Caco-2 (cell line): ENCODE measurements around the gene PLCE1. TPM values are rescaled to one million over a fixed set of nuclear protein-coding genes. Genes with fewer than 3 reads are reported as not detected.

Source experiments
- BruUV-seq: library from RNA; stranded (reverse); fragments of 400-500 nt; replicated peaks from 2 replicates; lab custom pipeline; 2021; lab: Mats Ljungman, UMichigan
- CTCF ChIA-PET: fragments of 300-600 bp; sonication (Branson Sonifier 250); formaldehyde crosslinking; loops from one replicate; lab custom pipeline; 2022; ENCODE audit warnings: antibody characterized with exemption; lab: Charles Lee
- POLR2A ChIA-PET: fragments of 300-600 bp; sonication (Branson Sonifier 250); formaldehyde crosslinking; loops from one replicate; lab custom pipeline; 2022; ENCODE audit warnings: antibody characterized with exemption; lab: Charles Lee
- DNase-seq, 2 experiments: peaks; one replicate each; pipeline versions ENCODE4 v3.0.0 to v3.0.0-alpha.2; 2020 to 2022
- H3K27me3 ChIP-seq: replicated peaks from 2 replicates; pipeline ENCODE4 v1.6.0; 2011; ENCODE audit warnings: low read length; ENCODE audit not compliant: control insufficient read depth, insufficient read depth
- H3K36me3 ChIP-seq: 2 replicates; pipeline ENCODE4 v1.5.1; 2011; ENCODE audit warnings: low read length; ENCODE audit not compliant: control insufficient read depth, insufficient read depth
- H3K4me1 ChIP-seq: fragments of 250-450 bp; sonication (Bioruptor Pico); 2 replicates; pipeline ENCODE4 v1.5.1; 2020; ENCODE audit warnings: mild to moderate bottlenecking
- H3K4me3 ChIP-seq: 2 replicates; pipeline ENCODE4 v1.5.1; 2011; ENCODE audit warnings: low read depth, mild to moderate bottlenecking, control low read depth, low read length
- H3K9me3 ChIP-seq: fragments of 250-450 bp; sonication (Bioruptor Pico); 2 replicates; pipeline ENCODE4 v1.5.1; 2020; ENCODE audit warnings: mild to moderate bottlenecking, moderate library complexity
- H3K27ac Mint-ChIP-seq: one replicate; pipeline ENCODE4 v1.8.0; 2022; ENCODE audit warnings: mixed read lengths; ENCODE audit not compliant: unreplicated experiment
- H3K27me3 Mint-ChIP-seq: one replicate; pipeline ENCODE4 v1.8.0; 2022; ENCODE audit warnings: mixed read lengths; ENCODE audit not compliant: insufficient read depth, unreplicated experiment
- H3K36me3 Mint-ChIP-seq: one replicate; pipeline ENCODE4 v1.8.0; 2022; ENCODE audit warnings: mild to moderate bottlenecking, mixed read lengths; ENCODE audit not compliant: insufficient read depth, unreplicated experiment
- H3K4me1 Mint-ChIP-seq: one replicate; pipeline ENCODE4 v1.8.0; 2022; ENCODE audit warnings: low read depth, mixed read lengths; ENCODE audit not compliant: unreplicated experiment
- H3K4me3 Mint-ChIP-seq: one replicate; pipeline ENCODE4 v1.8.0; 2022; ENCODE audit warnings: mild to moderate bottlenecking, moderate library complexity, mixed read lengths; ENCODE audit not compliant: unreplicated experiment
- H3K9me3 Mint-ChIP-seq: one replicate; pipeline ENCODE4 v1.8.0; 2022; ENCODE audit warnings: mixed read lengths; ENCODE audit not compliant: unreplicated experiment
- intact Hi-C: fragments of 100-400 bp; cut with micrococcal nuclease; formaldehyde crosslinking; loops from one replicate; pipeline ENCODE4 v1.10.0; 2022; ENCODE audit not compliant: unreplicated experiment
- total RNA-seq: library from RNA; stranded (reverse); gene quantifications from 2 replicates; pipeline ENCODE4 v1.2.3, GENCODE V29; 2022
- TF ChIP-seq, protein P1 (sequence below), 2 experiments: fragments of 200-600 bp in 1 of 2; IDR thresholded peaks; 1 replicate in 1 of 2; 2 replicates in 1 of 2; pipeline versions ENCODE4 v1.5.1 to v1.8.0; 2011 to 2022; ENCODE audit warnings: antibody characterized with exemption in 1 of 2, control low read depth in 1 of 2, inconsistent platforms in 1 of 2, low read depth in 1 of 2, low read length in 1 of 2, mild to moderate bottlenecking in 1 of 2, moderate library complexity in 1 of 2; ENCODE audit not compliant: insufficient read depth in 1 of 2, severe bottlenecking in 1 of 2, unreplicated experiment in 1 of 2

Gene PLCE1
- total RNA-seq, 1 experiment from 2014 or later = 12.8 TPM

DNA sequence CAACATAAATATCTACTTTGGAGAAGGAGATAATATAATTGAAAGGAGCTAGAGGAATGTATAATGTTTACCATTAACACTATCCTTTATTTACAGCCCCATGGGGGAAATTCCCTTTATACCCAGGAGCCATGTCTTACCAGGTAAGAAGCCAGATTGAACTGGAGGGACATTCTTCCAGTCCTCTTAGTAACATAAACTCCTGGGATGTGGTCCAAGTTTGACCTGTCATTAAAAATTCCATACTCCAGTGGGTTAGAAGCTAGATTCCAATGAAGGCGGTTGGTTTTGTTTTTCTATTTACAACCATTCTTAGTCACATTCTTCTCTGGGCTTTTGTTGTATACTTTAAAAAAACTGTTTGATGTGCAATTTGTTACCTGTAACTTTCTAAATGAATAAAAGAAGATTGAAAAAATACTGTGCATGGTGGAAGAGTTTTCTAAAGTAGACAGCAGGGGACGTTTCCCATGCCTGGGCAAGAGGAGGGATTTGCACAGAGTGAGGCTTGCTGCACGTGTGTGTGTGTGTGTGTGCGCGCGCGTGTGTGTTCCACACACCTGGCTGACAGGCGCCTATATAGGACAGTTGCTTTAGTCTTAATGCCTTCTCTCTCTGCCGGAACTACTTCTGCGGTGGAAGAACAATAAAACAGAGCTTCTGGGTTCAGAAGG lies 2.0 kb downstream of the PLCE1 start:
- Histone ChIP-seq H3K4me3 (no peak overlapping the region), H3K9me3 (no peaks in the 10 kb centered on the region), H3K36me3 (no peaks in the 10 kb centered on the region; the same call in 1 of the 2 replicates), H3K27me3 (no peaks in the 10 kb centered on the region), H3K4me1 (peaks cover 66% of the 10 kb centered on the region)
- Mint-ChIP-seq H3K27ac (no peak overlapping the region), H3K4me1 (peaks cover 67% of the 10 kb centered on the region), H3K4me3 (peak overlapping the region; percentile 70), H3K36me3 (peaks cover 7% of the 10 kb centered on the region), H3K9me3 (no peaks in the 10 kb centered on the region), H3K27me3 (no peaks in the 10 kb centered on the region)
- DNase-seq = no peak
- ChIA-PET POLR2A (no interaction called here), CTCF (no interaction called here)
- TF ChIP-seq, protein P1, sequence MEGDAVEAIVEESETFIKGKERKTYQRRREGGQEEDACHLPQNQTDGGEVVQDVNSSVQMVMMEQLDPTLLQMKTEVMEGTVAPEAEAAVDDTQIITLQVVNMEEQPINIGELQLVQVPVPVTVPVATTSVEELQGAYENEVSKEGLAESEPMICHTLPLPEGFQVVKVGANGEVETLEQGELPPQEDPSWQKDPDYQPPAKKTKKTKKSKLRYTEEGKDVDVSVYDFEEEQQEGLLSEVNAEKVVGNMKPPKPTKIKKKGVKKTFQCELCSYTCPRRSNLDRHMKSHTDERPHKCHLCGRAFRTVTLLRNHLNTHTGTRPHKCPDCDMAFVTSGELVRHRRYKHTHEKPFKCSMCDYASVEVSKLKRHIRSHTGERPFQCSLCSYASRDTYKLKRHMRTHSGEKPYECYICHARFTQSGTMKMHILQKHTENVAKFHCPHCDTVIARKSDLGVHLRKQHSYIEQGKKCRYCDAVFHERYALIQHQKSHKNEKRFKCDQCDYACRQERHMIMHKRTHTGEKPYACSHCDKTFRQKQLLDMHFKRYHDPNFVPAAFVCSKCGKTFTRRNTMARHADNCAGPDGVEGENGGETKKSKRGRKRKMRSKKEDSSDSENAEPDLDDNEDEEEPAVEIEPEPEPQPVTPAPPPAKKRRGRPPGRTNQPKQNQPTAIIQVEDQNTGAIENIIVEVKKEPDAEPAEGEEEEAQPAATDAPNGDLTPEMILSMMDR (IDR thresholded peaks at IDR 0.05; ENCODE audit: insufficient read depth in 1 of 2, low read depth in 1 of 2, low read length in 1 of 2, severe bottlenecking in 1 of 2, unreplicated experiment in 1 of 2) = no peak
- intact Hi-C loops = no loop called here
- no TSS peak for BruUV-seq

DNA sequence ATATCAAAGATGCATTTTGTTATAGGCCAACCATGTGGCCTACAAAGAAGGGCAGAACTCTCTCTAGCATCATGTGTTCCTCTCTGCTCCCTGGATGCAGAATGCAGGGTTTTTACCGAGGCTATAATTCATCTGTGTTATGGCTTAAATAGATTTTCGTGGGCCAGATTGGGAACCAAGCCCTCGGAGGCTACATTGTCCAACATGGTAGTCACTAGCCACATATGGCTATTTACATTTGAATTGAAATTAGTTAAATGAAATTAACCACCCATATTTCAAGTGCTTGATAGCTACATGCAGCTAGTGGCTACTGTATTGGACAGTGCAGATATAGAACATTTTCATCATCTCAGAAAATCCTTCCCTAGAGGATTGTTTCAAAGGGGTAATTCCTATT lies 2.8 kb downstream of the PLCE1 start:
- CTCF ChIA-PET = no interaction called here

DNA sequence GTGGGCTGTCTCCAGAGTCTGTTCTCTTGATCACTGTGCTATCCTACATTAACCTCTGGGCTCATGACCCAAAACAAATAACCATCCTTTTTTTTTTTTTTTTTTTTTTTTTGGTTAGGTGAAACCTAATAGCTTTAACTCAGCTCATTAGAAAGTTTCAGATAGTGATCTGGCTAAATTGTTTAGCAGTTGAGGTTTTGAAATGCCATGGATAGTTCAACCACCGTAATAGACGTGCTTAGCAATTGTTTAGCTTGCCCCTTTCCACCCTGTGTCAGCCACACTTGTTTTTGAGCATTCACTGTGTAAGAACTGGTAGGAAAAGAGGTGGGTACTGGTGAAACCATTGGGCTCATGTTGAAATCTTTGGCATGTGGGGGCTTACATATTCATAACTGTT lies 3.8 kb downstream of the PLCE1 start:
- no peak overlapping the region for H3K27ac Mint-ChIP-seq
- no peak overlapping the region for H3K4me3 Mint-ChIP-seq
- Histone ChIP-seq H3K36me3 (no peaks in the 10 kb centered on the region; the same call in 1 of the 2 replicates), H3K4me1 (peaks cover 60% of the 10 kb centered on the region), H3K27me3 (no peaks in the 10 kb centered on the region), H3K4me3 (no peak overlapping the region), H3K9me3 (no peaks in the 10 kb centered on the region)
- peaks cover 7% of the 10 kb centered on the region for H3K36me3 Mint-ChIP-seq
- intact Hi-C loops = no loop called here
- POLR2A ChIA-PET = interaction anchor here (0.6 kb wide), 1 partner anchor 10 kb away, joined by 8 read pairs; no protein-coding TSS in a partner anchor
- DNase-seq = no peak
- peaks cover 58% of the 10 kb centered on the region for H3K4me1 Mint-ChIP-seq
- BruUV-seq = no TSS peak
- no peaks in the 10 kb centered on the region for H3K9me3 Mint-ChIP-seq
- no peaks in the 10 kb centered on the region for H3K27me3 Mint-ChIP-seq
- CTCF ChIA-PET = no interaction called here
- TF ChIP-seq, protein P1 (IDR thresholded peaks at IDR 0.05; ENCODE audit: insufficient read depth in 1 of 2, low read depth in 1 of 2, low read length in 1 of 2, severe bottlenecking in 1 of 2, unreplicated experiment in 1 of 2) = no peak

More for the DNA sequence above, 2.8 kb downstream of the PLCE1 start:
- H3K9me3 Mint-ChIP-seq = no peaks in the 10 kb centered on the region
- no peaks in the 10 kb centered on the region for H3K27me3 Mint-ChIP-seq
- Histone ChIP-seq H3K4me3 (no peak overlapping the region), H3K27me3 (no peaks in the 10 kb centered on the region), H3K36me3 (no peaks in the 10 kb centered on the region; the same call in 1 of the 2 replicates), H3K4me1 (peaks cover 66% of the 10 kb centered on the region), H3K9me3 (no peaks in the 10 kb centered on the region)
- no peak overlapping the region for H3K27ac Mint-ChIP-seq
- BruUV-seq = no TSS peak
- H3K36me3 Mint-ChIP-seq = peaks cover 7% of the 10 kb centered on the region
- intact Hi-C loops = no loop called here
- POLR2A ChIA-PET = no interaction called here
- TF ChIP-seq, protein P1 (IDR thresholded peaks at IDR 0.05; ENCODE audit: insufficient read depth in 1 of 2, low read depth in 1 of 2, low read length in 1 of 2, severe bottlenecking in 1 of 2, unreplicated experiment in 1 of 2) = no peak
- no peak overlapping the region for H3K4me3 Mint-ChIP-seq
- peaks cover 68% of the 10 kb centered on the region for H3K4me1 Mint-ChIP-seq
- no peak for DNase-seq
